HepG2 (cell line): ENCODE data around the gene ELOVL5. TPM values are rescaled to one million over a fixed set of nuclear protein-coding genes. Genes with fewer than 3 reads are reported as not detected.
A peak's percentile ranks its signal among the peaks of the same experiment; 100 is the strongest.

Experiments used
- DR1 ChIP-seq: sonication (generic); formaldehyde crosslinking; IDR thresholded peaks from 2 replicates; pipeline ENCODE4 v1.8.0; 2021; ENCODE audit warnings: mild to moderate bottlenecking, missing genetic modification reagents, inconsistent platforms
- MBNL3 ChIP-seq: fragments of 250-450 bp; sonication (Bioruptor Pico); conservative IDR thresholded peaks from 2 replicates; pipeline ENCODE4 v1.8.0; 2022; ENCODE audit warnings: mild to moderate bottlenecking, inconsistent platforms
- NFYB ChIP-seq: sonication (generic); formaldehyde crosslinking; IDR thresholded peaks from 2 replicates; pipeline ENCODE4 v1.4.0; 2020; ENCODE audit warnings: missing genetic modification reagents
- NONO ChIP-seq, 2 experiments: fragments of 450-650 bp in 1 of 2; sonication (generic) in 1 of 2; formaldehyde crosslinking in 1 of 2; IDR thresholded peaks in 1 of 2; conservative IDR thresholded peaks in 1 of 2; 2 replicates each; pipeline versions ENCODE4 v1.6.1 to v1.8.0; 2017 to 2022; ENCODE audit warnings: mild to moderate bottlenecking in 1 of 2, missing genetic modification reagents in 1 of 2, moderate library complexity in 1 of 2
- SKI ChIP-seq: fragments of 450-650 bp; IDR thresholded peaks from one replicate; pipeline ENCODE4 v1.6.1; 2018; ENCODE audit warnings: mild to moderate bottlenecking; ENCODE audit not compliant: partially characterized antibody
- SNAPC2 ChIP-seq: sonication (generic); formaldehyde crosslinking; IDR thresholded peaks from 2 replicates; pipeline ENCODE4 v1.8.1; 2022; ENCODE audit warnings: mild to moderate bottlenecking, missing genetic modification reagents
- SOX6 ChIP-seq, 2 experiments: fragments of 450-650 bp in 1 of 2; sonication (generic) in 1 of 2; formaldehyde crosslinking in 1 of 2; IDR thresholded peaks; 2 replicates each; pipeline versions ENCODE4 v1.4.0 to v1.6.1; 2017 to 2020; ENCODE audit warnings: antibody characterized with exemption in 1 of 2, mild to moderate bottlenecking in 1 of 2, missing genetic modification reagents in 1 of 2
- TAF15 ChIP-seq: fragments of 200-400 bp; formaldehyde crosslinking; IDR thresholded peaks from one replicate; pipeline ENCODE4 v1.6.1; 2018; ENCODE audit warnings: mild to moderate bottlenecking, low read depth, low read length; ENCODE audit not compliant: poor library complexity, severe bottlenecking
- ZNF614 ChIP-seq: IDR thresholded peaks from 2 replicates; pipeline ENCODE4 v1.6.1; 2018; ENCODE audit warnings: missing biosample characterization, missing genetic modification reagents, inconsistent platforms, borderline replicate concordance
- ZNF878 ChIP-seq: sonication (generic); formaldehyde crosslinking; IDR thresholded peaks from 2 replicates; pipeline ENCODE4 v1.8.1; 2023; ENCODE audit warnings: mild to moderate bottlenecking, missing genetic modification reagents, moderate library complexity
- ZSCAN31 ChIP-seq: sonication (generic); formaldehyde crosslinking; IDR thresholded peaks from 2 replicates; pipeline ENCODE4 v1.5.0; 2020; ENCODE audit warnings: low read depth, mild to moderate bottlenecking, missing genetic modification reagents
- ZUFSP ChIP-seq: sonication (generic); formaldehyde crosslinking; IDR thresholded peaks from 2 replicates; pipeline ENCODE4 v1.9.0; 2021; ENCODE audit warnings: missing genetic modification reagents, mild to moderate bottlenecking, borderline replicate concordance
- polyA plus RNA-seq, 8 experiments: library from polyadenylated mRNA; depleted of rRNA in 3 of 8; stranded (reverse) in 7 of 8; unstranded in 1 of 8; fragments of >200 nt; fragmentation: Illumina TruSeq in 4 of 8; extraction: Trizol in 4 of 8; gene quantifications; 2 replicates each; pipeline versions ENCODE4 v1.2.1 to v1.2.3, GENCODE V29; 2011 to 2016; ENCODE audit warnings: low read depth in 4 of 8, missing spikeins in 1 of 8, mixed read lengths in 1 of 8; ENCODE audit not compliant: insufficient read depth in 1 of 8
- total RNA-seq, 5 experiments: library from RNA; depleted of rRNA; stranded (reverse); fragments of >200 nt; fragmentation: Illumina TruSeq; extraction: Trizol; gene quantifications; 2 replicates each; pipeline ENCODE4 v1.2.3, GENCODE V29; 2016; ENCODE audit warnings: low read depth in 1 of 5
- TF ChIP-seq, protein P1 (sequence below): sonication (generic); formaldehyde crosslinking; IDR thresholded peaks from 2 replicates; pipeline ENCODE4 v1.5.1; 2020; ENCODE audit warnings: missing genetic modification reagents, mild to moderate bottlenecking, borderline replicate concordance
- TF ChIP-seq, protein P2 (sequence below): sonication (generic); formaldehyde crosslinking; IDR thresholded peaks from 2 replicates; pipeline ENCODE4 v1.4.0; 2020; ENCODE audit warnings: missing genetic modification reagents, mild to moderate bottlenecking, borderline replicate concordance
- TF ChIP-seq, protein P3 (sequence below): sonication (generic); formaldehyde crosslinking; IDR thresholded peaks from 2 replicates; pipeline ENCODE4 v1.4.0; 2020; ENCODE audit warnings: missing genetic modification reagents
- TF ChIP-seq, protein P4 (sequence below): IDR thresholded peaks from 2 replicates; pipeline ENCODE4 v1.6.1; 2012; ENCODE audit warnings: low read depth, low read length, improper control_type of control experiment

ELOVL5 gene
- total and polyA plus RNA-seq, 2 of the 13 experiments (the other 11 are each of a cell fraction or from before 2014, with no cell fraction given): 50.1 to 72.4 TPM

- TF ChIP-seq ZUFSP (CRISPR knock-in tag) (no peak), ZNF878 (0 out of 2 replicates have a peak, but pooled peaks have one; percentile 13), DR1 (peak; percentile 70; the same call in 1 of the 2 replicates), TAF15 (no peak), SKI (no peak), SOX6 (IDR thresholded peaks at IDR 0.05) (no peak), SOX6 (CRISPR knock-in tag; IDR thresholded peaks at IDR 0.05) (peak; percentile 75), NONO (IDR thresholded peaks at IDR 0.05) (no peak), NONO (CRISPR knock-in tag; conservative IDR thresholded peaks at IDR 0.05) (peak; percentile 17), ZSCAN31 (CRISPR knock-in tag) (peak; percentile 86), SNAPC2 (no peak), NFYB (CRISPR knock-in tag) (peak; percentile 99), MBNL3 (CRISPR knock-in tag) (no peak), ZNF614 (0 out of 2 replicates have a peak, but pooled peaks have one; percentile 10)
- TF ChIP-seq, protein P1, sequence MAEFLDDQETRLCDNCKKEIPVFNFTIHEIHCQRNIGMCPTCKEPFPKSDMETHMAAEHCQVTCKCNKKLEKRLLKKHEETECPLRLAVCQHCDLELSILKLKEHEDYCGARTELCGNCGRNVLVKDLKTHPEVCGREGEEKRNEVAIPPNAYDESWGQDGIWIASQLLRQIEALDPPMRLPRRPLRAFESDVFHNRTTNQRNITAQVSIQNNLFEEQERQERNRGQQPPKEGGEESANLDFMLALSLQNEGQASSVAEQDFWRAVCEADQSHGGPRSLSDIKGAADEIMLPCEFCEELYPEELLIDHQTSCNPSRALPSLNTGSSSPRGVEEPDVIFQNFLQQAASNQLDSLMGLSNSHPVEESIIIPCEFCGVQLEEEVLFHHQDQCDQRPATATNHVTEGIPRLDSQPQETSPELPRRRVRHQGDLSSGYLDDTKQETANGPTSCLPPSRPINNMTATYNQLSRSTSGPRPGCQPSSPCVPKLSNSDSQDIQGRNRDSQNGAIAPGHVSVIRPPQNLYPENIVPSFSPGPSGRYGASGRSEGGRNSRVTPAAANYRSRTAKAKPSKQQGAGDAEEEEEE (CRISPR knock-in tag): no peak; the same call in 1 of the 2 replicates
- TF ChIP-seq, protein P2, sequence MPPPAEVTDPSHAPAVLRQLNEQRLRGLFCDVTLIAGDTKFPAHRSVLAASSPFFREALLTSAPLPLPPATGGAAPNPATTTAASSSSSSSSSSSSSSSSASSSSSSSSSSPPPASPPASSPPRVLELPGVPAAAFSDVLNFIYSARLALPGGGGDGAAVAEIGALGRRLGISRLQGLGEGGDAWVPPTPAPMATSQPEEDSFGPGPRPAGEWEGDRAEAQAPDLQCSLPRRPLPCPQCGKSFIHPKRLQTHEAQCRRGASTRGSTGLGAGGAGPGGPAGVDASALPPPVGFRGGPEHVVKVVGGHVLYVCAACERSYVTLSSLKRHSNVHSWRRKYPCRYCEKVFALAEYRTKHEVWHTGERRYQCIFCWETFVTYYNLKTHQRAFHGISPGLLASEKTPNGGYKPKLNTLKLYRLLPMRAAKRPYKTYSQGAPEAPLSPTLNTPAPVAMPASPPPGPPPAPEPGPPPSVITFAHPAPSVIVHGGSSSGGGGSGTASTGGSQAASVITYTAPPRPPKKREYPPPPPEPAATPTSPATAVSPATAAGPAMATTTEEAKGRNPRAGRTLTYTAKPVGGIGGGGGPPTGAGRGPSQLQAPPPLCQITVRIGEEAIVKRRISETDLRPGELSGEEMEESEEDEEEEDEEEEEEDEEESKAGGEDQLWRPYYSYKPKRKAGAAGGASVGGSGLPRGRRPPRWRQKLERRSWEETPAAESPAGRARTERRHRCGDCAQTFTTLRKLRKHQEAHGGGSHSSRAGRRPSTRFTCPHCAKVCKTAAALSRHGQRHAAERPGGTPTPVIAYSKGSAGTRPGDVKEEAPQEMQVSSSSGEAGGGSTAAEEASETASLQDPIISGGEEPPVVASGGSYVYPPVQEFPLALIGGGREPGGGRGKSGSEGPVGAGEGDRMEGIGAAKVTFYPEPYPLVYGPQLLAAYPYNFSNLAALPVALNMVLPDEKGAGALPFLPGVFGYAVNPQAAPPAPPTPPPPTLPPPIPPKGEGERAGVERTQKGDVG (CRISPR knock-in tag): no peak; the same call in 1 of the 2 replicates
- TF ChIP-seq, protein P3, sequence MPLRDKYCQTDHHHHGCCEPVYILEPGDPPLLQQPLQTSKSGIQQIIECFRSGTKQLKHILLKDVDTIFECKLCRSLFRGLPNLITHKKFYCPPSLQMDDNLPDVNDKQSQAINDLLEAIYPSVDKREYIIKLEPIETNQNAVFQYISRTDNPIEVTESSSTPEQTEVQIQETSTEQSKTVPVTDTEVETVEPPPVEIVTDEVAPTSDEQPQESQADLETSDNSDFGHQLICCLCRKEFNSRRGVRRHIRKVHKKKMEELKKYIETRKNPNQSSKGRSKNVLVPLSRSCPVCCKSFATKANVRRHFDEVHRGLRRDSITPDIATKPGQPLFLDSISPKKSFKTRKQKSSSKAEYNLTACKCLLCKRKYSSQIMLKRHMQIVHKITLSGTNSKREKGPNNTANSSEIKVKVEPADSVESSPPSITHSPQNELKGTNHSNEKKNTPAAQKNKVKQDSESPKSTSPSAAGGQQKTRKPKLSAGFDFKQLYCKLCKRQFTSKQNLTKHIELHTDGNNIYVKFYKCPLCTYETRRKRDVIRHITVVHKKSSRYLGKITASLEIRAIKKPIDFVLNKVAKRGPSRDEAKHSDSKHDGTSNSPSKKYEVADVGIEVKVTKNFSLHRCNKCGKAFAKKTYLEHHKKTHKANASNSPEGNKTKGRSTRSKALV (CRISPR knock-in tag): peak; percentile 91; the same call in 1 of the 2 replicates
- TF ChIP-seq, protein P4, sequence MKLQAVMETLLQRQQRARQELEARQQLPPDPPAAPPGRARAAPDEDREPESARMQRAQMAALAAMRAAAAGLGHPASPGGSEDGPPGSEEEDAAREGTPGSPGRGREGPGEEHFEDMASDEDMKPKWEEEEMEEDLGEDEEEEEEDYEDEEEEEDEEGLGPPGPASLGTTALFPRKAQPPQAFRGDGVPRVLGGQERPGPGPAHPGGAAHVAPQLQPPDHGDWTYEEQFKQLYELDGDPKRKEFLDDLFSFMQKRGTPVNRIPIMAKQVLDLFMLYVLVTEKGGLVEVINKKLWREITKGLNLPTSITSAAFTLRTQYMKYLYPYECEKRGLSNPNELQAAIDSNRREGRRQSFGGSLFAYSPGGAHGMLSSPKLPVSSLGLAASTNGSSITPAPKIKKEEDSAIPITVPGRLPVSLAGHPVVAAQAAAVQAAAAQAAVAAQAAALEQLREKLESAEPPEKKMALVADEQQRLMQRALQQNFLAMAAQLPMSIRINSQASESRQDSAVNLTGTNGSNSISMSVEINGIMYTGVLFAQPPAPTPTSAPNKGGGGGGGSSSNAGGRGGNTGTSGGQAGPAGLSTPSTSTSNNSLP: no peak
These were observed at the start of gene ELOVL5 (continued) for GRCh38 chr6:53348371-53349208.
